NCI-H1105 (cell line): ENCODE measurements around the gene SMURF2.
"Not testable (repeated sequence)": the region's sequence is repeated elsewhere in the genome, so short reads cannot be mapped to it uniquely, and the experiment has no call there.

Experiments
- DNase-seq: peaks from one replicate; lab custom pipeline; 2025; lab: John Stamatoyannopoulos, UW

SMURF2 gene

DNA sequence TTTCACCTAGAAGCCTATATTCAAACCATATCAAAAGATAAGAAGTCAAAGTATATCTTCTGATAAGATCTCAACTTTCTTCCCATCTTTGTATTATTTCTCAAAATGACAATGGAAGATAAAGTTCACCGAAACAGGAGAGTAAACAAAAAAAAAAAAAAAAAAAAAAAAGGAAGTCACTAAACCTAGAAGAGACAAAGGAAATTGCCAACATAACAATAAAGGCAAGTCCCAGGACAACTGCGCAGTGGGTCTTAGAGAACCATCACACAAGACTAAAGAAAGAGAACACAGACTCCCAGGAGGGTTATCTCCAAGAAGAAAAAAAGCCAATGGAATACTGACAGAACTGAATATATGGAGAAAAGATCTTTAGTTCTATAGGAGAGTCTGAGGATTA lies 65.7 kb downstream of the SMURF2 start:
- DNase-seq = no peak

DNA sequence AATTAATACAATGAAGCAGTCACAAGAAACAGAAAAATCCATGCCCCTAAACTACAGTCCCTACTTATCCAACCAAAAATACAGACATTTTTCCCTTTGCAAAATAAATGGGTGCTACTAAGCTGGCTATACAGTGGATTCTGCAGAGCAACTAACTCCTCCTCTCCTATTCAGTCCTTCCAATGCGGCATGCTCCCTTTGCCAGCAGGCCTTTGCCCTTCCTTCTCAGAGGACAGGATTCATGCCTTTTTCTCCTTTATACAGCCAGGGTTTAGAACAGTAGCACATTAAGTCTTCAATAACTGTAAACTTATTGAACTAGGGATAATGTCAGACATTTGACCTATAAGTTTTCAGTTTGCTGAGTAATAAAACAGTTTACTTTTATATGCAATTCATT lies 70.2 kb downstream of the SMURF2 start:
- no peak for DNase-seq

DNA sequence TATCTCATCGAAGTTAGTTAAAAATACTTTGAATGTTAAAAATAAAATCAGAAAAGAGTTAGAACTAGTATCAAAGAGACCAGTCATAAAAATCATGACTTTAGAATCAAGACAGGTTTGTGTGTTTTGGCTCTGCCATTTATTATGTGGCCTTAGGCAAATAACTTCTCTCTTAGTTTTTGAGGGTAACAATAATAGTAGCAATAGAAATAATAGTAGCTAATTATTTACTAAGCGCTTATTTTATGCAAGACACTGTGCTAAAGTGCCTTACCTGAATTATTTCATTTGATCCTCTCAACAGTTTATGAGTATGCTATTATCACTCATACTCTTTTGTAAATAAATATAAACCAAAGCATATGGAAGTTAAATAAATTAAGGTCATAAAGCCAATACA lies 77.0 kb downstream of the SMURF2 start:
- DNase-seq = no peak

DNA sequence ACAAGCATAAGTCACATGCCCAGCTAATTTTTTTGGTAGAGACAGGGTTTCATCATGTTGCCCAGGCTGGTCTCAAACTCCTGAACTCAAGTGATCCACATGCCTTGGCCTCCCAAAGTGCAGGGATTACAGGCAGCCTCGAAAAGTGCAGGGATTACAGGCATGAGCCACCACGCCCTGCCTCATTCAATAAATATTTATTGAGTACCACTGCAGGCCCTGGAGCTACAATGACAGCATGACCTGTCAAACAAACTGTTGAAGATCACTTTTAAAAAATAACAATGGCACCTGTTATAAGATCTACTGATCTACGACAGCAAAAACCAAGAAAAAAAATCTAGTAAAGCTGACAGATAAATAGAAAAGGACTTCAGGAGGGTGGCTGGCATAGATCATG lies 79.1 kb downstream of the SMURF2 start:
- no peak for DNase-seq

DNA sequence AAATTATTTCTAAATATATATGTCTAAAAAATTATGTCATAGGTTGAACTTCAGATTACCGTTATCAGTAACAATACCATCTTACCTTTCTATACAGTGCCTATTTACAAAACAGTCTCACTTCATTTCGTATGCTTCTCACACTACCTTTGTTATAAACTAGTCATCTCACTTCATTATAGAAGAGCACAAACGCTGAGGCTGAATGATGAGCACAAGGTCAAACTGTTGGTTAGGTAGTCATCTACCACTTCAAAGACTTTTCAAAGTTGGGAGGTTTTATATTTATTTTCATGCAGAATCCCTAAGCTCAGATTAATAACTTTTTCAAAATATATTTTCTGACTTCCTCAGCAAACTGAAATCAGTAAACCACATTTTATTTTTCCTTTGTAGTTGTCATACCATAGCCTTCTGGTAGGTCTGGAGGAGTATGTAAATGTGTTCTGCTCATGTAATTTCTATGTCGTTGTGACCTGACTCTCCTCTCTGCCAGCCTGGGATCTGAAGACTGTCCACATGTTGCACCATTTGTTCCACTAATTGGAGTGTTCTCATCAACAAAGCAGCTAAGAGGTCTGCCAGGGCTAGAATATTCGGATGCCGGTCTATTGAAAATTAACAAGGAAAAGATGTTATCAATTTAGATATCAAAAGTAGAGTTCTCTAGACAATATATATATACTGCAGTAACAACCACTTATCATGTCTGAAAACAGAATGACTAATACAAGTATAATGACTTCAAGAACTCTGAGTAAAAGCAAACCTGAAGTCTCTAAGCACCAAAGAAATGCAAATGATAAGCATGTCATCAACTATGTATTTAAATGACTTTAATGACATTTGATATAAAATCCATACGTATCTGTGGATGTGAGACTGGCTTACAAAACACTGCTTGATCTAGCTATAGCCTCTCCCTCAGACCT lies 81.5 kb downstream of the SMURF2 start:
- no peak for DNase-seq

DNA sequence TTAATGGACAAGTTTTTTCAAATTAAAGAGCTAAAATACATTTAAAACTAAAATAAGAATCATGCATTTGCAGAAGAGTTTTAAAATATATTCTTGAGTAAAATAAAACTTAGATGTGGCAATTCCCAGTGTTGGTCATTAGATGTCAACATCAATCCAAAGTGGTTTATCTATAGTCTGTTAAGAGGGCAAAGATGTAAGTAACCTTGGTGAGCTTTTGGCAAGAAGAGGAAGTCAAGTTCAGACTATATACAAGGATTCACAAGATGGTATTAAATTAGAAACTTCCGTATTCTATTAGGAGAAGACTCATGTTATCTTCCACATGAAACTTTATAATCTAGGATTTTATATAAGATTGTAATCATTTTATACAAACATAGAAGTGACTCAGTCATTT lies 82.2 kb downstream of the SMURF2 start:
- no peak for DNase-seq

DNA sequence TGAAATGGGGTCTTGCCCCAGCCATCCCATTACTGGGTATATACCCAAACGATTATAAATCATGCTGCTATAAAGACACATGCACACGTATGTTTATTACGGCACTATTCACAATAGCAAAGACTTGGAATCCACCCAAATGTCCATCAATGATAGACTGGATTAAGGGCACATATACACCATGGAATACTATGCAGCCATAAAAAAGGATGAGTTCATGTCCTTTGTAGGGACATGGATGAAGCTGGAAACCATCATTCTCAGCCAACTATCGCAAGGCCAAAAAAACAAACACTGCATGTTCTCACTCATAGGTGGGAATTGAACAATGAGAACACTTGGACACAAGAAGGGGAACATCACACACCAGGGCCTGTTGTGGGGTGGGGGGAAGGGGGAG lies 85.1 kb downstream of the SMURF2 start:
- DNase-seq = not testable (repeated sequence)

DNA sequence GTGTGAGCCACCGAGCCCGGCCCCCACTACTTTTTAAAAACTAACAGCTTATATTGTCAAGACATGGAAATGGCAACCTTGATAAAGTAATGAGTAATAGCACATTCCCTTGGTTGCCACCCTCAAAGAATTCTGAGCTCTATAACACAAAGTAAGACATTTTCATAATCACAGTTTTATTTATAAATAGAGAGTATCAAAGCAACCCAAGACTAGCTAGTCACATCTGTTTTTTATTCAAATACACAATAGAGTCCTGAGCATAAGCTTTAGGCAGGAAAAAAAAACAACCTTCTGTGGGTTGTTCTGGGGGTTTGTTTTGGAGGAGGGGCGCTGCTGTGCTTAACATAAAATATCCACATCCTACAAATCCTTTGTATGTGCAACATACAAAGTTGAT lies 86.7 kb downstream of the SMURF2 start:
- no peak for DNase-seq

DNA sequence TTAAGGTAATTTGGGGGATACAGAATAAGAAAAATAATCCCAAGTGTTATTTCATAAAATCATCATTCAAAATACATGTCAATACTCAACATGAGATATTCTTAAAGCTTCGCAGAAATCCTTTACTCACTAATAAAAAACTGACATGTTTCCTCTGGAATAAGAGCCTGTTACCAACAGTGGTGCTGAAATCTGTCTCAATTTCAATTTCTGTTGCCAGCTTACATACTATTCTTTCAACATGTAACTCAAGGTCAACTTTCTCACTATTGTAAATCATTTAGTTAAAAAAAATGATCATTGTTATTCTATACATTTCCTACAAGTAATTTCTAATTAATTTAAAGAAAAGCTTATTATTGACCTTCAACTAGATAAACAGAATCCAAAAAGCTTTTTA lies 87.5 kb downstream of the SMURF2 start:
- DNase-seq = no peak

DNA sequence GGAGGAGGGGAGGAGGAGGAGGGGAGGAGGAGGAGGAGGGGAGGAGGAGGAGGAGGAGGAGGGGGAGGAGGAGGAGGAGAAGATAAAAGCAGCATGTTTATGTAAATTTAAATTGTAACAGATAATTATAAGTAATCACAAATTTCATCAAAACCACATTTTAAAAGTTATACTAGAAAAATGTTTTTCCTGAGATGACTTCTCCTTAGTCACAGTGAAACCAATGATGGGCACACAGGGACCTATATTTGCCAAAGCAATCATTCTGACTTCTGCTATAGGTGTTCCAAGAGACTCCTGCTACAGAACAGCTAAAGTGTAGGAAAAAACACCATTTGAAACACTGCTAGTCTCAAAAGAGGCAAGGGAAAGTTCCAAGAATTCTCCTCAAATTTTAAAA lies 88.9 kb downstream of the SMURF2 start:
- DNase-seq = no peak

DNA sequence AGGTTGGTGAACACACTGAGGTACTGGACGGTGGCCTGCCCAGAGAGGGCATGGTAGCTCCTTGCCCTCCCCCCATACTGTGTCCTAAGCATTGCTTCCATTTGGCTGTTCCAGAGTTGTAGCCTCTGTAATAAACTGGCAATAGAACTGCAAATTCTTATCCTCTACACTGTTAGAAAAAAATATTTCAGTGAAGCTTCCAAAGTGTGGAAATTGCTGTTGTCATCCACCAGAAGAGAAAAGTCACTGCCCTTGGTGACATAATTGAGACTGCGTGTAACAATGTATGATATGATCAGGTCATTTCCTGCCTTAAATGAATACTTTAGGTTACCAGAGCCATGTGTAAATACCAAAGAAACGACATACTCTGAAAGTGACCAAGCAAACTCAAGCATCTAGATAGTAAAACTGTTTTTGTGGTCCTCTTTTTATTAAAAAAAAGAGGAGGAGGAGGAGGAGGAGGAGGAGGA lies 89.4 kb downstream of the SMURF2 start:
- DNase-seq = no peak

DNA sequence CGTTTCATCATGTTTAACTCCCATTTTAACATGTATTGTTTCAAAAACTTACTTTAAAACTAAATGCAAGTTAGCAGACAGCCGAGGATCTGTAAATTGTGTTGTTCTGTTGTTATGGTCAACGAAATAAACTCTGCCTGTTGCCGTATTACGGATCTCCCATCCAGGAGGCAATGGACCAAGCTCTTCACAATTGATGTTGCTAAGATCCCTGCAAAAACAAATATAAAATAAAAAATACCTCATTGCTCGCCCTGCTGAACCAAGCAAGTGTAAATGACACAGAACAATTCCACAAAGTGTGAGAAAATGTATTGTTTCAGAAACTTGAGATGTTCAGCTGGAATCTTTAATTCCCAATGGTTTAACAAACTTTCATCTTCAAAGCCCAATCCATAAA lies 90.4 kb downstream of the SMURF2 start:
- no peak for DNase-seq

DNA sequence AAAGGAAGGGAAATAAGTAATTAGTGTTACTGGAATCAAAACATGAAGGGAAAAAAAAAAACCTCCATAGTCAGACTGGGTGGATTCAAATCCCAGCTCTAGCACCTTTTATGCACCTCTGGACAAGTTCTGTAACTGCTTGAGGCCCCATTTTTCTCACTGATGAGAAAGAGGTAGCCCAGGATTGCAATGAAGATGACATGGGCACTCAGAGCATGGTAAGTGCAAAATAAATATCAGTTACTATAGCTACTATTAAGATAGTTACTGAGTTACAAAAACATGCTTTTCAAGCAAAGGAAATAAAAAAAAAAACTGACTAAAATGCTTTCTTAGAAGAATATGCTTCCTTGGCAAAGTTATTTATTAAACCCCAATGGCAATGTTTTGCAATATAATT lies 96.5 kb downstream of the SMURF2 start:
- no peak for DNase-seq

DNA sequence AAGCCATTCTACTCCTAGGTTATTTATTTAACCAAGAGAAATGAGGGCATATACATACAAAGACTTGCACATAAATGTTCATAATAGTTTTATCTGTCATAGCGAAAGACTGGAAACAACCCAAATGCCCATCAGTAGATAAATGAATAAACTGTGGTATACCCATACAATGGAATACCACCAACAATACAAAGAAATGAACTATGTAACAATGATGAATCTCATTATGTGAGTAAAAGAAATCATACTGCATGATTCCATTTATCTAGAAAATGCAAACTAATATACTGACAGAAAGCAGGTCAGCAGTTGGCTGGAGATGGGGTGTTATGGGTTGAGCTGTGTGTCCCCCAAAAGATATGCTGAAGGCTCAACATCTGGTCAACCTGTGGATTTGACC lies 98.0 kb downstream of the SMURF2 start:
- no peak for DNase-seq

DNA sequence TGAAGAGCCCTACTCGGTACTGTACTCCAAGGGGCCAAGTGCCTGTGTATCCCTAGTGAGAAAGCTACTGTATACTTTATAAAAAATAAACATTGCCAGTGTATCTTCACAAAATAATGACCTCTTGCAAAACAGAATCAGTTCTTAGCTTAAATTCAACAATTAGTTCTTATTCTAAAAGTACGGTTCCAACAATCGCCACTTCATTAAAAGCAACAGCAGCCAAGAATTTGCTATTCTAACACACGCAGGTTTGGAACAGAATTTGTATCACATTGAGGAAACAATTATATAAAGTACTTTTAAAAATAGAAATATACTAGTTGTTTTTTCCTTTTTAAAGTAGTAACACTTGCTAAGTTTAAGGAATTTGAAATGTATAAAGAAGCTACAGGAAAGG lies 106.8 kb downstream of the SMURF2 start:
- no peak for DNase-seq

DNA sequence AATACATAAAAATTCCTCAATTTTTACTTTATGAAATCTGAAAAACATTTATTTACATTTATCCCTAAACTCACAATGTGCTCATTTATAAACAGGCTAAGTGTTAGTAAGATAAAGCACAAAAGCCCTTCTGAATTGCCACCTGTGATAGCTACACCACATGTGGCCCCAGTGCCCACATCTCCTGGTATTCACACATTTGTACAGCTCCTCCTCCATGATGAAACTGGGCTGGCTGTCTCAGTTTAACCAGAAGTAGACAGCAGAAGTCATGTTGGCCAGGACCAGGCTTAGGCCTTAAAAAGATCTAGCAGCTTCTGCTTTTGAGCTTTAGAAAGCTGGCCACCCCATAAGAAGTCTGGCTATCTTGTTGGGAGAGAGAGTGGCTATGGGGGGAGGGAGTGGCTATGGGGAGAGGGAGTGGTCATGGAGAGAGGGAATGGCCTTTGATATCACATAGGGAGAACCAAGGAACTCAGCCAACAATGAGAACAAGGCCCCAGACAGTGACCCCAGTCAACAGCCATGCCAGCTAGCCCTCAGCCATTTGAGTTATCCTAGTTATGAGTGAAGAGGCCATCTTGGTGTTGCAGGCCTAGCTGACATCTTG lies 108.0 kb downstream of the SMURF2 start:
- DNase-seq = no peak

DNA sequence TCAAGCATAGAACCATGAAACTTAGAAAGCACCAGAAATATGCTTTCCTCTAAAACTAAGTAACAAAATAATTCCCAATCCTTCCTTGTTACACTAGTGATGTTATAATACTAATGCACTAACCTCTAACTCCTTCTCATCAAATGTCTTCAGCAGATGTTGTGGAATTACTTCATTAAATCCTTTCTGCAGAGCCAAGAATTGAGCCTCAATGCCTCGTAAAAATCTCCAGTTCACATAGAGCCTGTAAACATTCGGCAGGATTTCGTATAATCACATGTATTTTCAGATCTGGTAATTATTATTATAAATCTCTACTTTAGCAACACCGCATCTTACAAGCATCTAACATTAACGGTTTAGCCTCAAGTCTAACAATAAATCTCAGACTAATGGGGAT lies 110.6 kb downstream of the SMURF2 start:
- no peak for DNase-seq

DNA sequence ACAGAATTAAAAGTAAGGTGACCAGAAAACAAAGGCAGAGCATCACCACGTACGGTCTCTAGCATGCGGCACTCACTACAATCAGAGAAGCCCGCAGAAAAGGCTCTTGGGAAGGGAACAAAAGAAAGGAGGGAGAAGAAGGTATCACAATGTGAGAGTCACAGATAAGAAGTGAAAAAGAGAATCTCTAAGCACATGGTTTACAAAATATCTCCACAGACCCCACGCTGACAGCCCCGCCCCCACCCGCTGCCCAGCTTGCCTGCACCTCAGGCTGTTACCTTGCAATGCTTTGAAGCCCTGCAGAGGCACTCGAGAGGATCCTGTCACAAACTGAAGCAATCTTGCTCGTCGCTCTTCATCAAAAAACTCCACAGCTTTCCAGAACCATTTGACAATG lies 114.8 kb downstream of the SMURF2 start:
- DNase-seq = no peak

DNA sequence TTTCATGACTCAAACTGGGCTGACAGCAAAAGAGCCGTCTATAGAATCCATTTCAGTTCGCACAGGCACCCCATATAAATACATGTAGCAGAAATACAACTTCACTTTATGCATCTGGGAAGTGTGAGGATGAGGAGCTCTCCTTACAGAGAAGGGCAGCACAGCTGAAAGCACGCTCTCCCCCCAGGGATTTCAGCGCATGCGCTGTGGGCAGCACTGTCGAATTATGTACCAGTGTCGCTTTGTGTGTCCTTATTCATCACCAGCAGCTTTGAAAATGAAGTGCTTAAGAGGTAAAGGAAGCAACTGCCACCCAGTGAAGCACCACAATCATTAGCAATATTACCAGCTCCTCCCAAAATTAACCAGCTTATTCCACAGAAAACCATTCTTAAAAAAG lies 115.4 kb downstream of the SMURF2 start:
- no peak for DNase-seq

DNA sequence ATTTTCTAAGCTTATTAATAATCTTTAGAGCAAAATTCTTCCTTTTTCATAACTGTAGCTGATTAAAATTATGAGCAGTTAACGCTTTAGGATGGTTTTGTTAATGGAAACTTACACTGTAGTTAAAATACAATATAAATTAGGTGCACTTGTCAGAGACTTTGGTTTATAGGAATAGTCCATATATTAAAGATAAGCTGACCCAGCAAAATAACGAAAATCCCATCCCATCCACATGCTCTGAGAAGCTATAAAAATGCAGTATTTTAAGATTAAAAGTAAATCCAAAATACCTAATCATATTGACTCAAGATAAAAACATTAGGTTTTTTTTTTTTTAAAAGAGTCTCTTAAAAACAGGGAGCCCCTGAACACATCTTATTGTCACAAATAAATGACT lies 117.4 kb downstream of the SMURF2 start:
- DNase-seq = no peak

DNA sequence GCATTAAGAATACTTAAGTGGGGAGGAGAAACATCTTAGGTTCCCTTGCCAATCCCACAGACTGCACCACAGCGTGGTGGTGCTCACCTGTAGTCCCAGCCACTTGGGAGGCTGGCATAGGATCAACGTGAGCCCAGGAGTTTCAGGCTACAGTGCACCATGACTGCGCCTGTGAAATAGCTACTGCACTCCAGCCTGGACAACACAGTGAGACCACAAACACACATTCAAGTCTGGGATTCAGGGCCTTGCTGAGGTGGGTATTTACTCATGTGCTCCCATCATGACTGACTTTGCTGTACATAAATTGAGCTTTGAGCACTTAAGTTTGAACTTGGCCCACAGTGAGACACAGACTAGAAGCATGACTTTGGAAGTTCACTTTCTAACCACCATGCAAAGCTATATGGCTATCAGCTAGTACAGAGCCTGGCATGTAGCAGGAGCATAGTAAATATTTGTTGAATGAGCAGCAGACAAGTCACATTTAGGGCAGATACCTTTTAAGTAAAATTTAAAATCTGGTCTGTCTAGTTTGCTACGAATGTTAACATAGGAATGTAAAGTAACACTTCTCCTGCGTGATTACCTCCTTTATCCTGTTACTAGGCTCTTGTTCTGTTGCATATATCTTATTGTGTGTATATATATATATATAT lies 121.9 kb downstream of the SMURF2 start:
- no peak for DNase-seq

DNA sequence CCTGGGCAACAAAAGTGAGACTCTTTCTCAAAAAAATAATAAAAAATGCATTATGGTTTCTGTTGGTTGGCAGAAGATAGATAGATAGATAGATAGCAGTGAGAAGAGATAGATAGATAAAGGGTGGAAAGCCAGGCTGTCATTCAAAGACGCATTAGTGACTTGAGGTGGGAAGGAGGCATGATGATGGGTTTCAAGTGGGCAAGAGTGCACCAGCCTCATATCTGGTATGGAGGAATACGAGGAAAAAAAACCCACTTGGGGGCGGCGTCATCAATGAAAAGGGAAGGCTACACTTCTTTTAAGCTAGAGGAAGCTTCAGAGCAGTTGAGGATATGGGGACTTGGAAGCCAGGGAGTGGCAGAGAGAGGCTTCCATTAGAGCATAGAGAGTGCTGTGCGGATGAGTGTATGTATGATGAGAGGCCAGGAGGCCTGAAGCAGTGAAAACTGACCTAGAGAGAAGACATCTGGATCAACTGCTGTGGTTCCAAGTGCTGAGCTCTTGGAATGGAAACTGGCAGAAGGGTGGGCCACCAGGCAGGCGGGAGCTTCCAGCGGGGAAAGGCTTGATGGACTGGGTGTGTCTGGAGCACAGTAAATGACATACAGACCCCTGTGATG lies 123.5 kb downstream of the SMURF2 start:
- DNase-seq = no peak

DNA sequence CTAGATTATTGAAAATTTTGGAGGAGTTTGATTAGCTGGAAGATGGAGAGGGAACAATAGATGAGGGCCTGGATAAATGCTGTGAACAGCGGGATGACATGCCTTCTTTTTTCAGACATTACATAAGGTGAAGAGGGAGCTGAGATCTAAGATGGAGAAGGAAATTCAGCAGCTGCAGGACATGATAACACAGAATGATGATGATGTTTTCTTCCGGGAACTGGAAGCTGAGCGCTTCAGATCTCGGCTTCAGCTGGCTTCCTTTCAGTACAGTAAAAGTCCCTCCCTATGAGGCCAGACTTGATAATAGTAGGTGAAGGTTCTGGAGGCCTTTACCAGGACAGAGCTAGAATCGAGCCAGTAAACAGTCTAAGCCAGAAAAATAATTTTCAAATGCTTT lies 124.6 kb downstream of the SMURF2 start:
- DNase-seq = no peak
